Measurements from ENCODE around the gene BTNL2.

DNA sequence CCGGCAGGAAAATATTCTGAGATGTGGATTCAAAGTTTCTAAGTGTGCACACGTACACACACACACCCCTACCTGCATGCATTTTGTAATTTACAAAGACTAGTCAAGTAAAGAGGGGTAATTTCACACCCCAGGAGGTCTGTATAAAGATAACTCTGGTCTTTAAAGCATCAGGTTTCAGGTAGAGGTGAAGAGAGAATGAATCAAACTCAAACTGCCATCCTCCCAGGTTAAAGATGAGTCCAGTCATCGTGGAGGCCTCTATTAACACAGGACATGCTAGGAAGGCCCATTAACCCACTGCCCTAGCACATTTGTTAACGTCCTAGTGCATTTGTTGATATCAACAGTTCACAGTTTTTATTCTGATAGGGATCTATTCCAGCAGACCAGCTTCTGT is 29.2 kb upstream of the BTNL2 start:
- TF ChIP-seq CTCF (IDR thresholded peaks at IDR 0.05; ENCODE audit: borderline replicate concordance, extremely low read depth, low read length, poor library complexity, severe bottlenecking) (no peak), EZH2 (IDR thresholded peaks at IDR 0.05; ENCODE audit: borderline replicate concordance, low read depth, low read length, severe bottlenecking) (no peak)
